ENCODE measurements around the gene XPNPEP3.
A peak's percentile ranks its signal among the peaks of the same experiment; 100 is the strongest.

XPNPEP3 gene

DNA sequence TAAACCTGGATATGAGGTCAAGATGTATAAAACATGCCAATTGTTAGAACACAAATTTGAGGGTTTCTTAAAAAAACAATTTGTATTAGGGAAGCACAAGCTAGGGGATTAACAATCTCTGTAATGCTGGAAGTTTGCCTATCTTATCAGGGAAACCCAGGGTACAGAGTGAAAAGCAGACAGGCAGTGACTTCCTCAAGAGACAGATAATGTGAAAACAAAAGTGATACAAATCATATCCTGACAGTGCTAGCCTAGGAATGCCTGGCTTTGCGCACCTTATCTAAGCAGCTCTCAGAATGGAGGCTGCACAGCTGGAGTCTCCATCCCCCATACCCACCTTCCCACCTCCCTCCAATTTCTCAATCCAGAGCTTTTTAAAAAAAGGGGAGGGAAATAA lies 71.7 kb downstream of the XPNPEP3 start:
- DNase-seq (ENCODE audit: extremely low read depth in 1 of 2, low read depth in 1 of 2), result no peak

DNA sequence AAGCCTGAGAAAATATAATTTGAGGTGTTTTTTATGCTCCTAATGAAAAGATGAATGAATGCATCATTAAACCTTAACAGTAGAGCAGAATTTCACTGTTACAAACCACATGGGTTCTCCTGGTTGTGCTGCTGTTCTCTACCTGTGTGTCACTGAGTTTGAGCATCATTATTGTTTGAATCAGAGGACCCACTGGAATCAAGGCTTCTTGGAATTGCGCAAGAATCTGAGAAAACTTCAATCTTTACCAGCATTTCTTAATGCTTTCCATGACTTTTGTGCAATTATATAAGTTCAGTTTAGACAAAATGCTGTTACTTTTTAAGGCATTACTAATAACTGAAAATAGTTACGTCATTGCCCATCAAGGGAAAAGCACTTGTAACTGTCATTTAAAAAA lies 75.4 kb downstream of the XPNPEP3 start:
- no peak for DNase-seq (ENCODE audit: extremely low read depth in 1 of 2, low read depth in 1 of 2)

DNA sequence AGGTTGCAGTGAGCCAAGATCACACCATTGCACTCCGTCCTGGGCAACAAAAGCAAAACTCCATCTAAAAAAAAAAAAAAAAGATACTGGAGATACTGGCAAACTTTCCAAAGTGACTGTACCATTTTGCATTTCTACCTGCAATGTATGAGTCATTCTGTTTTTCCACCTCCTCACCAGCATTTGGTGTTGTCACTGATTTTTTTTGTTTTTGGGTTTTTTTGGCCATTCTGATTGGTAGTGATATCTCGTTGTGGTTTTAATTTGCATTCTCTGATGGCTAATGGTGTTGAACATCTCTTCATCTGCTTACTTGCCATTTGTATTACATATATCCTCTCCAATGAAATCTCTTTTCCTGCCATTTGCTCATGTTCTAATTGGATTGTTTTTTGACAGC lies 82.3 kb downstream of the XPNPEP3 start:
- no peak for DNase-seq (ENCODE audit: extremely low read depth in 1 of 2, low read depth in 1 of 2)

DNA sequence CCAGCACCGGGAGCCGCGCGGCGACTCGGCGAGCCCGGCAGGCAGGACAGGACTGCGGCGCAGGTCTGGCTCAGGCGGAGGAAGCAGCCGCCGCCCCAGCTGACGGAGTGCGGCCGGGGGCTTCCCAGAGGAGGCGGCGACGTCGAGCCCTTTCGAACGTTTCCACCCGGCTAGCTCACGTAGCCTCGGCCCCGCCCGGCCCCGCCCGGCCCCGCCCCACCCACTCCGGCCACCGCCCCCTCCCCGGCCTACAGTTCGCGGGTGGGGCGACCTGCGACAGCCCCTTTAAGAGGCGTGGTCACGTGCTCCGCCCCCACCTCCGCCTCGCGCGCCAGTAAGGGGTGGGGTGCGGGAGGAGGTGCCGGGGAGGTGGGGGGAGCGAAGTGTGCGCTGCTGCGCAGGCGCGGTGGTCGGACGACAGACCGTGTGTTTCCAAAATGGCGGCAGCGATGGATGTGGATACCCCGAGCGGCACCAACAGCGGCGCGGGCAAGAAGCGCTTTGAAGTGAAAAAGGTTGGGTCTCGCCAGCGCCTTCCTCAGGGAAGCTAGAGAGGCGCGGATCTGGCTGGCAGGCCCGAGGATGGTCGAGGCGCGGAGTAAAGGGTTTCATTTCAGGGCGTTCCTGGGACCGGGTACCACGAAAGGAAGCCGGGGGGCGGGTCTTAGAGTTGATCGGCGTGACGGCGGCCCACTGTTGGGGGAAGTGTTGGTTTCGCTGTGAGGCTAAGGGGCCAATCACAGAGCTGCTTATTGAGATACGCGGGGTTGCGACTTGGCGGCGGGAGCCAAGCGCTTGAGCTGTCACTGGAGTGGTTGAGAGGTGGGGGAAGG lies 94.2 kb downstream of the XPNPEP3 start, which contains the start of gene RBX1:
Gene RBX1 (plus strand): TSS at position 417 of the 833 bp plus-strand sequence. CDS start 21 bp downstream, at position 438.
- DNase-seq (ENCODE audit: extremely low read depth in 1 of 2, low read depth in 1 of 2), result peak; percentile 97 to 98

DNA sequence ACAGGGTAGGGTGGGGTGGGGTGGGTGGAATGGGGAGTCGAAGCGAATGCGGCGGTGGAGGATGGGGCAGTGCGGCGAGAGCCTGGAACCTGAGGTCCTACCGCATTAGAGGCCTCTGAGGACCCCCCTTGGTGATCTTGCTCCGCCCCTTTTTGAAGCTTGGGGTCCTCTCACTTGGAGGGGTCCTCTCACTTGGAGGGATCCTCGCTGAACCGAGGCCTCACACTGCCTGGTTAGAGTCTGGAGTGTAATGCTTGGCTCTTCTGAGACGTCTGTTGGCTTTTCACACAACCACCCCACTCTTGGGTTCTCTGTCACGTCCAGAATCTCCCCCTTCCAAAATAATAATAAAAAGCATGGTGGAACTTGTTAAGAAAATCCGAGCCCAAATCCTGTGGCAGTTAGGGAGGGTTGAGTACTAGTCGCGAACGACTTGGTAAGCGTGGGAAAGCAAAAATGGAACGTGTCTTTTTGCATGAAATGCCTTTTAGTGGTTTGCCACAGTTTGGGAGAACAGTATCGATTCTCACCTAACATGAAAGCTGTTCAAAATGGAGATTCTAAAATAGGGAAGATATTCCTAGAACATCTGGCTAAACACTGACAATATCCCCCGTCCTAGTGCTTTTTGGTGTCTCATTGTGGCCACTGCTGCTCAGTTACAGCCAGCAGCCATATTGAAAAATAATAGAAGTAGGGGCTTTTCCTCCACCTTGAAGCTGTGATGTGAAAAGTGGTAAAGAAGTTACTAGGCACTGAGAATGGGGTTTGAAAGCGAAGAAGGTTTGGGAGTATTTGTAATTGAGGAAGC lies 95.1 kb downstream of the XPNPEP3 start:
- DNase-seq (ENCODE audit: extremely low read depth in 1 of 2, low read depth in 1 of 2), result no peak

DNA sequence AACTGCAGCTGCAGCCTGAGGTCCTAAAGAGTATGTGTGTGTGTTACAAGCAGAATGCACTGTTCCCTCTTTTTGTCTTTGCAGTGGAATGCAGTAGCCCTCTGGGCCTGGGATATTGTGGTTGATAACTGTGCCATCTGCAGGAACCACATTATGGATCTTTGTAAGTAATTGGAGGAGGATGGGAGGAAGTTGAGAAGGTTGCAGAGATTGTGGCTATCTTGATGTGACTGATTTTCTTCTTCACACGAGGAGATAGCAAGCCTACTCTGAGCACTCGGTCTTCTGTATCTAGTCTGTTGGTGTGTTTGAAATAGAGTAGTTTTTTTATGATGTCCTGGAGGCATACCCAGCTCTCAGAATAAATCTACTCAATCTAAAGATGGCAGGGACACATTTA lies 96.5 kb downstream of the XPNPEP3 start:
- no peak for DNase-seq (ENCODE audit: extremely low read depth in 1 of 2, low read depth in 1 of 2)

DNA sequence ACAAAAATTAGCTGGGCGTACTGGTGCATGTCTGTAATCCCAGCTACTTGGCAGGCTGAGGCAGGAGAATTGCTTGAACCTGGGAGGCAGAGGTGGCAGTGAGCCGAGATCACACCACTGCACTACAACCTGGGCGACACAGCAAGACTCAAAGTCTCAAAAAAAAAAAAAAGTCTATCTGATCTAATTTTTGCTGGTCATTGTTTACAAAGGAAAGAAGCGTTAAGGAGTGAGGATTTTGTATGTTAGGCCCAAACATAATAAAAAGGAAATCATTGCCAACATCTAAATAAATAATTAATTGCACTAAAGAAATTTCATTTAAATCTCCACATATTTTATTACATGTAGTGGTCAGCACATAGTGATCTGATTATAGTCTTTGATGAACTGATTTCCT lies 97.2 kb downstream of the XPNPEP3 start:
- no peak for DNase-seq (ENCODE audit: extremely low read depth in 1 of 2, low read depth in 1 of 2)

DNA sequence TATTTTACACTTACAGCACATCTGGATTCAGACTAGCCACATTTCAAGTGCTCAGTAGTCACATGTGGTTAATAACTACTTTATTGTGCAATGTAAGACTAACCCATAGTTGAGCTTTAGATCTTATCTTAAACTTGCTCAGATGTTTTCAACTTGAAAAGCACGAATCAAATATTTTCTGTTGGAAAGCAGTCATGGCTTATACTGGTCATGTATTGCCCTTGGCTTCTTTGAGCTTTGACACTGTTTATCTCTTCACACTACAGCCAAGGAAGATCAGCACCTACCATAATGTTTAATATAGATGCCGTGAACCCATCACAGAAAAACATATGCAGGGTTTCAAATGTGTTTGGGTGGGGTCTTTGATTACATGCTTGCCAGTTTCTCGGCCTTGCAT lies 98.6 kb downstream of the XPNPEP3 start:
- DNase-seq (ENCODE audit: extremely low read depth in 1 of 2, low read depth in 1 of 2), result no peak

DNA sequence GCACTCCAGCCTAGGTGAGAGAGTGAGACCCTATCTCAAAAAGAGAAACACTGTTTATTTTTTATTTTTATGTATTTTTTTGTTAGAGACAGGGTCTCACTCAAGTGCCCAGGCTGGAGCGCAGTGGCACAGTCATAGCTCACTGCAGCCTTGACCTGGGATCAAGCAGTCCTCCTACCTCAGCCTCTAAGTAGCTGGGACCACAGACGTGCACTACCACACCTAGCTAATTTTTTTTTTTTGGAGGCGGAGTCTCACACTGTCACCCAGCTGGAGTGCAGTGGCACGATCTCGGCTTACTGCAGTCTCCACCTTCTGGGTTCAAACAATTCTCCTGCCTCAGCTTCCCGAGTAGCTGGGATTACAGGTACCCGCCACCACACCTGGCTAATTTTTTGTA lies 100.7 kb downstream of the XPNPEP3 start:
- no peak for DNase-seq (ENCODE audit: extremely low read depth in 1 of 2, low read depth in 1 of 2)

DNA sequence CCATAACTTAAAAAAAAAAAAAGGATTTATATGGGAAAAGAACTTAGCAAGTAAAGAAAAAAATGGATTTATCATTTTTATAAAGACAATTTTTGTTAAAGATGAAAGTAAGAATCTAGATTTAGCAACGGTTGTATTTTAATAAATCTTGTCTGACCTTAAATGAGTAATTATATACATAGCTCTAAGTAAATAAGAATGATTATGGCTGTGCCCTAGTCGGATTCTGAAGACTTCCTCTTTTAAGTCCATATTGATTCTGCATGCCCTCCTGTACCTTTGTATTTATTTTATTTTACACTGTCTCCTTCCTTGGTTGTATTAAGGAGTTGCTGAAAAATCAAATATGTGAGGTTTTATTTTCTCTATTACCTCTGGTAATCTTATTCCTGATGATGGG lies 101.4 kb downstream of the XPNPEP3 start:
- DNase-seq (ENCODE audit: extremely low read depth in 1 of 2, low read depth in 1 of 2), result no peak

DNA sequence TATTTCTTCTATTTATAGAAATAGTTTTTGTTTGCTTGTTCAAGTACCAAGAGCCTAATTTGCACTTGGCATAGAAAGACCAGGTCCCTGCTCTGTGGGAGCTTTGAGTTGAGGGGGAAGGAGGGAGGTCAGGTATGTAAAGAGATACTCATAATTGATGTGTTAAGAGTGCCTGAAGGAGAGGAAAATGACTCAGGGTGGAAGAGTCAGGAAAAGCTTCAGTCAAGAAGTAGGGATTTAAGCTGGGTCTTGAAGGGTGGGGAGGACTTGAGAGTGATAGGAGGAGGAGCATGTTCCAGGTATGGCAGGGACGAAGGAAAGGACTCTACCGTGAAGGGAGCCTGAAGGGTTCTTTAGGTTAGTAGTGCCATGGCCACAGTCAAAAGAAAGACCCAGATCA lies 103.2 kb downstream of the XPNPEP3 start:
- DNase-seq (ENCODE audit: extremely low read depth in 1 of 2, low read depth in 1 of 2), result no peak

DNA sequence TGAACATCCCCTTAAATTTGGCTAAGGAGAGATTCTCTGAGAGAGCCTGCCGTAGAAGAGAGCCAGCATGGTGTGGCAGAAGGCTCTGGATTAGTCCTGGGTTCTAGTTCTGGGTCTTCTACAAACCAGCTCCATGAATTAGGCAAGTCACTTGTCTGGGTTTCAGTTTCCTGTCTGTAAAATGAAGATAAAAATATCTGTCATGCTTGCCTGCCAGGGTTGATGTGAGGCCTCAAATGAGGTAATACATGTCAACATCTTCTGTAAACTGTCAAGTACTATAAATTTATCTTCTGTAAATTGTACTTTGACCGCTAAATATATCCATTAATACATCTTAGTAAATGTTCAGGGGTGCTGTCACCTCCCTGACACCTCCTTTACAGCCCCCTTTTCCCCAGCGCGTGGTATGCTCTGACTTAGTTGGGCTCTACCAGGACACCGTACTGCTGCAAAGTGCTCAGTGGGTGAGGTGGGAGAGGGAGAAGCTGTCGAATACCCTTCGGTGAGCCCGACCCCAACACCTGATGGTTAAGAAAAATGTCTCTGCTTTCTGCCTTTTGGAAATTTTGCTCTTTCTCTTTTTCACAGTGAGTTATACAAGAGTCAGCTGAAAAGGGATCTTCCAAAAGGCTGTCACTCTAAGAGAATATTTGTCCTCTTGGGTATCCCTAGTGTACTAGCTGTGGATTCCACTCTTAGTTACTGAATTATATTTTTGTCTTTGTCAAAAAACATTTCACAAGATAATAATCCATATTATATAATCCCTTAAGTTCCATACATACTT lies 109.2 kb downstream of the XPNPEP3 start:
- DNase-seq (ENCODE audit: extremely low read depth in 1 of 2, low read depth in 1 of 2), result no peak

DNA sequence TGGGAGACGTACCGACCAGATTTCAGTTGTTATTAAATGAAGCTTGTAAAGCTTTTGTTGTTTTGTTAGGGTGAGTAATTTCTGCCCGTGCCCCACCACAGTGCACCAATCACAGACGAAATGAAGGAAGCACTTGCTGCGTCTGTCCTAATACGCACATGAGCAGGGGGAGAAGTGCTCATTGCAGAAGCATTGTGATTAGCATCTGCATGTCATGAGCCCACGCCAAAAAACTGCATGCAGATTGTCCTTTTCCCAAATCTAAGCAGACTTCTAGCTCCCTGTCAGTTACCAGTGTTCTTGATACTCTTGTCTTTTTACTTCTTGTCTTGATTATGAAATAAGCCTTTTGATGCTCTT lies 109.8 kb downstream of the XPNPEP3 start:
- DNase-seq (ENCODE audit: extremely low read depth in 1 of 2, low read depth in 1 of 2), result no peak

DNA sequence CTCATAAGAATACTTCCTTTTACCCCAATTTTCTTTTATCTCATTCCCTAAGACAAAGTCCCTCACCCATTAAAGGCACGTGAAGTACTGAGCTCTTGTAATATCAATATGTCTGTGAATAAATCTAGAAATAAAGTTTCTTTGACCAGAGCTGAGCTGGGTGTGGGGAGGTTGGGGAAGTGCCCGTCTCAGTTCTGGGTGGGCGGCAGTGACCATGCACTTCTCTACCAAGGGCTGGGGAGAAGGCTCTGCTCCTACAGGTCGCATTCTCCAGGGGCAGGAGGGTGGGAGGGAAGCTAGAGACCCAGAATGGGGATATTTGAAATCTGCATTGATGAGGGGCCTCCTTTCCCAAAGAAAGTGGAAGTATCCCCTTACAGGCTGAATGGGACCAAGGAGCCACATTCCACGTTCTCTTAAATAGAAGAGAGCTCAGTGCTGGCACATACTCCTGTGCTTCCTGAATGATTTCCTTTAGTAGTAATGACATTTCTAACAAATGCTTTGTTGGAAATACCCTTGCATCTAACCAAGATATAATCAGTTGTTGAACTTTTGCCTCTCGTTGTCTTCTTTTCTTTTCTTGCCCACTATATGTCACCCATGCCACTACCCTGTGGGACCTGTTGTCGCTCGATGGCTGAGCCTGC lies 110.3 kb downstream of the XPNPEP3 start:
- DNase-seq (ENCODE audit: extremely low read depth in 1 of 2, low read depth in 1 of 2), result no peak

DNA sequence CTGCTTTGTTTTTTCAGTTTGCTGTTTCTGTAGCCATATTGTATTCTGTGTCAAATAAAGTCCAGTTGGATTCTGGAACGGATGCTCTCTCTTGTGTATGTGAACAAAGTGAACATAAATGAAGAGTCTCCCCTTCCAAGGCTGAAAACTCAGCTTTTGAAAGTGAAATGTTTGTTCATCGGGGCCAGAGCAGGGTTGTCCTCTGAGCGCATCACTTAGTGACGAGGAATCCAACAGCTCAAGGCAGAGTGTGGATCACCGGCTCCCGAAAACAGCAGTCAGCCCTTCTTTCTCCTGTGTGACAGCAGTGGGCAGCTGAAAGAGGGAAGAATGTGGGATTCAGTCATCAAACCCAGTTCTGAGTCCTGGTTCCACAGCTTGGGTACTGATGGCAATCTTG lies 115.6 kb downstream of the XPNPEP3 start:
- DNase-seq (ENCODE audit: extremely low read depth in 1 of 2, low read depth in 1 of 2), result no peak

DNA sequence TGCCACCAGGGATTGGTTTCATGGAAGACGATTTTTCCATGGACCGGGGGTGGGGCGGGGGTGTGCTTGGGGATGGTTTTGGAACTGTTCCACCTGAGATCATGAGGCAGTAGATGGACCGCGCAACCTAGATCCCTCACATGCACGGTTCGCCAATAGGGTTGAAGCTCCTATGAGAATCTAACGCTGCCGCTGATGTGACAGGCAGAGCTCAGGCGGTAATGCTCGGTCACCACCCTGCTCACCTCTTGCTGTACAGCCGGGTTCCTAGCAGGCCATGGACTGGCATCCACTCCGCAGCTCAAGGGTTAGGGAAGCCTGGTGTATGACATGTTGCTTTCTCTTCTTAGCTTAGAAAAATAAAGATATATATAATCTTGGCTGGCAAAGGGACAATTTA lies 116.2 kb downstream of the XPNPEP3 start:
- DNase-seq (ENCODE audit: extremely low read depth in 1 of 2, low read depth in 1 of 2), result no peak

DNA sequence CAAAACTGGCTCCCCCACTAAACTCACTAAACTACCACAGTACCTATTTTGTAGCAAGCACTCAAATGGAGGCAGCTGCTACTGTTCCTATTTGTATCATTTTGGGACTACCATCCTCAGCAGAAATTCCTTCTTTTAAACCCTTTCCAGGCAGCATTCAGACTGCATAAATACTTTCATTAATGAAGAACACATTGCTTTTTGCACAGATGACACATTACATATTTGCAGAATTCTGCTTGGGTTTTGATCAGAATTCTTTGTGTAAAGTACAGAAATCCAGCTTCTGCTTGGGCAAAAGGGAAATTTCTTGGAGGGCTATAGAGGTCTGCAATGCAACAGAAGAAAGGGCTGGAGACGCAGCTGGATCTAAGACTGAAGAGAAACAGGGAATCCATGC lies 118.4 kb downstream of the XPNPEP3 start:
- no peak for DNase-seq (ENCODE audit: extremely low read depth in 1 of 2, low read depth in 1 of 2)

DNA sequence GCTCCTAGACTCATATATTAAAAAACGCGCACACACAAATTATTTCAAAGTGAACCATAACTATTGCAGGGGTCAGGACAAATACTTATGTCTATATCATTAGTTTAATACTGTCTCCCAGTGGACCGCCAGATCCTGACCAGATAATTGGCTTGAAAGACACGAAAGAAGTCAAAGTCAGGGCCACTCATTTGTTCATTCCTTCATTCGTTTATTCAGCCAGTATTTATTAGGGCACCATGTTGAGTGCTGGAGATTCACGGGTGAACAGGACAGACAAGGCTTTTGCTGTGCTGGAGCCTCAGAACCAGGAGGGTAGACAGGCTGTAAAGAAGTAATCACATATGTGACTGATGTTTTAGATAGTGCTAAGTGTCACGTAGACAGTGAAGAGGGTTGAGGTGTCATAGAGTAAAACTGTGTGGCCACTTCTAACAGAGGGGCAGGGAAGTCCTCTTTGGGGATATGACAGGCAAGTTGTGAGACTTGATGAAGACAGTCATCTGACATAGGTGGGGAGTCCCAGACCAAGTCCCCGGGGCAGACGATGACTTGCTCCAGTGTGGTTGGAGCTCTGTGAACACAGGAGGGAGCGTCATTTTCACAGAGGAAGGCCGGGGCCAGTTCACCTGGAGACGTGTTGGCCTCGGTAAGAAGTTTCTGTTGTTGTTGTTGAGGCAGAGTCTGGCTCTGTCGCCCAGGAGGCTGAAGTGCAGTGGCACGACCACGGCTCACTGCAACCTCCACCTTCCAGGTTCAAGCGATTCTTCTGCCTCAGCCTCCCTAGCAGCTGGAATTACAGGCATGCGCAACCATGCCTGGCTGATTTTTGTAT lies 120.1 kb downstream of the XPNPEP3 start:
- DNase-seq (ENCODE audit: extremely low read depth in 1 of 2, low read depth in 1 of 2), result no peak

DNA sequence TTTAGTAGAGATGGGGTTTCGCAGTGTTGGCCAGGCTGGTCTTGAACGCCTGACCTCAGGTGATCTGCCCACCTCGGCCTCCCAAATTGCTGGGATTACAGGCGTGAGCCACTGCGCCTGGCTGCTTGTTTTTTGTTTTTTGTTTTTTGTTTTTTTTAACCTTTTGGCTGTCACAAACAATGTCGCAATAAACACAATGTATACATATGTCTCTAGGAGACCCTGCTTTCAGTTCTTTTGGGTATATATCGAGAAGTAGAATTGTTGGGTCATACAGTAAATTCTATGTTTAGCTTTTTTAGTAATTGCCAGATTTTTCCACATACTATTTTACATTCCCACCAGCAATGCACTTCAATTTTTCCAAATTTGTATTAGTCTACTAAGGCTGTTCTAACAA lies 122.2 kb downstream of the XPNPEP3 start:
- DNase-seq (ENCODE audit: extremely low read depth in 1 of 2, low read depth in 1 of 2), result no peak

DNA sequence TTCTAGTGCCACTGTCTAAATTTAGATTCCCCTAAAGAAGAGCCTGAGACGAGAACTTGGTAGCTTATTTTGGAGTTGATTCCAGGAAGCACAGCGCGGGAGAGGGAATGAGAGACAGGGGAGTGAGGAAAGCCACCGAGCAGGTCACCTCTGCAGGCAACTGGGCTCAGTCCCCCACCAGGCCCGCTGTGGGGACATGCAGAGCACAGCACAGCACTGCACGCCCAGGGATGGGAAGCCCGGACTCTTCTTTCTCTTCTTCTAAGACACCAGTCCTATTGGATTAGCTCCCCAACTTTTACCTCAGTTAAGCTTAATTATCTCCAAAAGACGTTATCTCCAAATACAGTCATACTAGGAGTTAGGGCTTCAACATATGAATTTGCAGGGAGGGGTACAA lies 122.9 kb downstream of the XPNPEP3 start:
- no peak for DNase-seq (ENCODE audit: extremely low read depth in 1 of 2, low read depth in 1 of 2)
